Endothelial cell of umbilical vein (primary cell): ENCODE results near the gene NABP1. TPM values are rescaled to one million over a fixed set of nuclear protein-coding genes. Genes with fewer than 3 reads are reported as not detected.

Experiments used
- BruUV-seq: library from RNA; stranded (reverse); fragments of 400-500 nt; replicated peaks from 2 replicates; lab custom pipeline; 2021; lab: Mats Ljungman, UMichigan
- CTCF ChIA-PET: fragments of 300-600, 350-600 bp; sonication (Branson Sonifier 250); formaldehyde crosslinking; loops from one replicate; lab custom pipeline; 2021; ENCODE audit warnings: antibody characterized with exemption, inconsistent platforms; lab: Charles Lee
- POLR2A ChIA-PET: fragments of 300-600, 350-600 bp; sonication (Branson Sonifier 250); formaldehyde crosslinking; loops from one replicate; lab custom pipeline; 2021; ENCODE audit warnings: antibody characterized with exemption, inconsistent platforms; lab: Charles Lee
- DNase-seq: peaks from one replicate; pipeline ENCODE4 v3.0.0-alpha.2; 2011; ENCODE audit warnings: low read depth, low spot score
- FAIRE-seq: peaks from 2 replicates; lab custom pipeline; 2011; peaks lifted over from hg19 to GRCh38; lab: Jason Lieb, UNC
- H2AFZ ChIP-seq: 2 replicates; pipeline ENCODE4 v1.6.0; 2012; ENCODE audit warnings: low read depth, low read length, control low read depth, inconsistent platforms
- H3K27ac ChIP-seq: 2 replicates; pipeline ENCODE4 v1.5.1; 2011; ENCODE audit warnings: low read depth, mild to moderate bottlenecking, control low read depth, low read length, moderate library complexity; ENCODE audit not compliant: insufficient read depth
- H3K27me3 ChIP-seq, 2 experiments: 2 replicates each; pipeline versions ENCODE4 v1.6.0 to v1.6.1; 2011; ENCODE audit warnings: low read length in 2 of 2, mixed read lengths in 1 of 2; ENCODE audit not compliant: control insufficient read depth in 2 of 2, insufficient read depth in 2 of 2
- H3K36me3 ChIP-seq, 2 experiments: 2 replicates in 1 of 2; 3 replicates in 1 of 2; pipeline ENCODE4 v1.5.1; 2011; ENCODE audit warnings: low read length in 2 of 2, mild to moderate bottlenecking in 1 of 2, moderate library complexity in 1 of 2; ENCODE audit not compliant: control insufficient read depth in 2 of 2, insufficient read depth in 2 of 2; ENCODE audit errors: extremely low read depth in 1 of 2
- H3K4me1 ChIP-seq: 3 replicates; pipeline ENCODE4 v1.5.1; 2011; ENCODE audit warnings: mild to moderate bottlenecking, low read length; ENCODE audit not compliant: control insufficient read depth, insufficient read depth; ENCODE audit errors: extremely low read depth
- H3K4me2 ChIP-seq: 2 replicates; pipeline ENCODE4 v1.6.1; 2011; ENCODE audit warnings: low read length, control low read depth, mixed read lengths; ENCODE audit not compliant: insufficient read depth
- H3K4me3 ChIP-seq, 3 experiments: fragments of 200-600 bp in 1 of 3; sonication (generic), shearing (Covaris generic) in 1 of 3; replicated peaks in 1 of 3; 2 replicates each; pipeline ENCODE4 v1.5.1; 2011 to 2016; ENCODE audit warnings: control low read depth in 3 of 3, low read length in 3 of 3, mild to moderate bottlenecking in 2 of 3, inconsistent platforms in 1 of 3, low read depth in 1 of 3, moderate library complexity in 1 of 3; ENCODE audit not compliant: insufficient read depth in 1 of 3
- H3K79me2 ChIP-seq: 2 replicates; pipeline ENCODE4 v1.6.0; 2012; ENCODE audit warnings: low read length, inconsistent platforms; ENCODE audit not compliant: control insufficient read depth, insufficient read depth
- H3K9ac ChIP-seq: replicated peaks from 2 replicates; pipeline ENCODE3; 2011; ENCODE audit warnings: low read length, control low read depth; ENCODE audit not compliant: insufficient read depth; ENCODE audit errors: extremely low read depth
- H3K9me1 ChIP-seq: replicated peaks from 3 replicates; pipeline ENCODE4 v1.6.0; 2011; ENCODE audit warnings: mild to moderate bottlenecking, low read length; ENCODE audit not compliant: control insufficient read depth, insufficient read depth; ENCODE audit errors: extremely low read depth
- H3K9me3 ChIP-seq: replicated peaks from 2 replicates; pipeline ENCODE4 v1.5.1; 2012; ENCODE audit warnings: low read length, inconsistent platforms; ENCODE audit not compliant: control insufficient read depth, insufficient read depth
- H4K20me1 ChIP-seq: replicated peaks from 2 replicates; pipeline ENCODE3; 2011; ENCODE audit warnings: mild to moderate bottlenecking, low read length; ENCODE audit not compliant: control insufficient read depth, insufficient read depth; ENCODE audit errors: extremely low read depth
- CTCF ChIP-seq, 2 donors: IDR thresholded peaks; 1 replicate in 1 of 2; 2 replicates in 1 of 2; pipeline ENCODE4 v1.5.1; 2011; ENCODE audit warnings: low read length in 2 of 2, mild to moderate bottlenecking in 2 of 2, moderate library complexity in 2 of 2, control low read depth in 1 of 2, inconsistent platforms in 1 of 2, low read depth in 1 of 2; ENCODE audit not compliant: insufficient read depth in 1 of 2; ENCODE audit errors: extremely low read depth in 1 of 2
- EZH2 ChIP-seq: IDR thresholded peaks from 2 replicates; pipeline ENCODE4 v1.6.1; 2012; ENCODE audit warnings: borderline replicate concordance, low read depth, mild to moderate bottlenecking, moderate library complexity, low read length, inconsistent platforms; ENCODE audit not compliant: severe bottlenecking
- FOS ChIP-seq: IDR thresholded peaks from 2 replicates; pipeline ENCODE4 v1.6.1; 2011; ENCODE audit warnings: mild to moderate bottlenecking, low read length, moderate library complexity, borderline replicate concordance; ENCODE audit not compliant: insufficient read depth
- GATA2 ChIP-seq: IDR thresholded peaks from 2 replicates; pipeline ENCODE4 v1.7.0; 2011; ENCODE audit warnings: low read depth, mild to moderate bottlenecking, moderate library complexity, mixed read lengths, low read length; ENCODE audit not compliant: insufficient read length, insufficient read depth
- JUN ChIP-seq: IDR thresholded peaks from 2 replicates; pipeline ENCODE4 v1.6.1; 2011; ENCODE audit warnings: borderline replicate concordance, low read depth; ENCODE audit not compliant: insufficient read length, insufficient read depth
- MAX ChIP-seq: IDR thresholded peaks from 2 replicates; pipeline ENCODE4 v1.6.1; 2011; ENCODE audit not compliant: insufficient read depth, insufficient read length
- MYC ChIP-seq: IDR thresholded peaks from one replicate; pipeline ENCODE4 v1.6.1; 2011; ENCODE audit warnings: mild to moderate bottlenecking, low read depth, low read length
- POLR2A ChIP-seq: IDR thresholded peaks from 2 replicates; pipeline ENCODE4 v1.6.1; 2012; ENCODE audit warnings: low read depth, mild to moderate bottlenecking, control low read depth, low read length
- POLR2AphosphoS5 ChIP-seq: IDR thresholded peaks from 2 replicates; pipeline ENCODE4 v1.6.1; 2012; ENCODE audit warnings: low read depth, mild to moderate bottlenecking, control low read depth, low read length, moderate library complexity; ENCODE audit not compliant: insufficient read depth
- dilution Hi-C: fragments of 300-500 bp; cut with MboI; formaldehyde crosslinking; loops from one replicate; pipeline ENCODE4 v1.15.0; 2019; ENCODE audit warnings: low sequenced_read_pairs; ENCODE audit not compliant: extremely low pct_ligation_motif_present
- intact Hi-C: fragments of 100-400 bp; cut with micrococcal nuclease; formaldehyde crosslinking; loops from one replicate; pipeline ENCODE4 v1.10.0; 2022
- polyA plus RNA-seq, 4 experiments: library from polyadenylated mRNA; depleted of rRNA in 3 of 4; stranded (reverse) in 3 of 4; unstranded in 1 of 4; fragments of >200 nt; gene quantifications; 2 replicates each; pipeline versions ENCODE4 v1.2.1 to v1.2.3, GENCODE V29; 2011 to 2012; ENCODE audit warnings: missing spikeins in 1 of 4
- total RNA-seq: library from RNA; stranded (reverse); gene quantifications from 2 replicates; pipeline ENCODE4 v1.2.3, GENCODE V29; 2021

NABP1 gene
- total and polyA plus RNA-seq, 2 donors (not counting 3 experiments of a cell fraction or from before 2014, with no cell fraction given) = 14.7 to 47.6 TPM

- peak overlapping the region; percentile 69 for H3K4me2 ChIP-seq
- H3K9me3 ChIP-seq = no peaks in the 10 kb centered on the region
- intact Hi-C loops (loop anchor here (1.0 to 5.0 kb wide), 2 partner anchors 12 to 40 kb away; partner anchors contain the start of gene NABP1), dilution Hi-C loops (no loop called here)
- DNase-seq (peak; percentile 66), FAIRE-seq (peak; percentile 67)
- TF ChIP-seq GATA2 = peak; percentile 87
- TF ChIP-seq JUN = peak; percentile 50
- TF ChIP-seq MAX = no peak
- peak; percentile 67 for TF ChIP-seq FOS
- TF ChIP-seq EZH2 = no peak
- no peak for TF ChIP-seq MYC
- TF ChIP-seq CTCF (IDR thresholded peaks at IDR 0.05; ENCODE audit: extremely low read depth in 1 of 2, insufficient read depth in 1 of 2, low read depth in 1 of 2, low read length in 2 of 2) = no peak
- no peak for TF ChIP-seq POLR2A
- peak; percentile 20 for TF ChIP-seq POLR2AphosphoS5
- TSS peak; percentile 70 for BruUV-seq
- ChIA-PET POLR2A (interaction anchor here (2.4 kb wide), 1 partner anchor 40 kb away, joined by 25 read pairs; the partner anchor contains the start of gene NABP1), CTCF (interaction anchor here (1.1 to 1.8 kb wide), 11 partner anchors 9 to 525 kb away, joined by 3 to 10 read pairs (median 3); partner anchors contain the start of gene NABP1)
- H4K20me1 ChIP-seq = no peaks in the 10 kb centered on the region
- H3K27me3 ChIP-seq = no peaks in the 10 kb centered on the region
- H3K27ac ChIP-seq = peak overlapping the region; percentile 77
- H3K9ac ChIP-seq = peak overlapping the region; percentile 29
- H2AFZ ChIP-seq = peak overlapping the region; percentile 66
- H3K79me2 ChIP-seq = no peaks in the 10 kb centered on the region
- peak overlapping the region in 1 of 3 experiments; percentile 3 for H3K4me3 ChIP-seq
- no peaks in the 10 kb centered on the region for H3K36me3 ChIP-seq
- no peaks in the 10 kb centered on the region for H3K9me1 ChIP-seq
- H3K4me1 ChIP-seq = peaks cover 22% of the 10 kb centered on the region
These were observed 40.5 kb upstream of the NABP1 start for GRCh38 chr2:191637182-191638078.
